ENCODE results near the gene ZNF503.

ZNF503 gene

GRCh38 chr10:75406462-75407223 is 5.1 kb upstream of the ZNF503 start:
- DNase-seq (ENCODE audit: low read depth) = no peak

- DNase-seq (ENCODE audit: low read depth) = no peak
Observed at GRCh38 chr10:75405598-75406461, 4.3 kb upstream of the ZNF503 start.

- peak; percentile 5 for DNase-seq (ENCODE audit: low read depth)
Observed at GRCh38 chr10:75404815-75405597, 3.4 kb upstream of the ZNF503 start.

- no peak for DNase-seq (ENCODE audit: low read depth)
Observed at GRCh38 chr10:75403939-75404814, 2.6 kb upstream of the ZNF503 start.

GRCh38 chr10:75403144-75403938 is 1.8 kb upstream of the ZNF503 start:
- DNase-seq (ENCODE audit: low read depth) = peak; percentile 8

- peak; percentile 6 for DNase-seq (ENCODE audit: low read depth)
Observed at GRCh38 chr10:75402486-75403143, 1.1 kb upstream of the ZNF503 start.

GRCh38 chr10:75400771-75401568 is 594 bp downstream of the ZNF503 start:
- peak; percentile 77 for DNase-seq (ENCODE audit: low read depth)

GRCh38 chr10:75400163-75400770 is 1.3 kb downstream of the ZNF503 start:
- peak; percentile 59 for DNase-seq (ENCODE audit: low read depth)

- peak; percentile 75 for DNase-seq (ENCODE audit: low read depth)
Observed at GRCh38 chr10:75399461-75400162, 2.0 kb downstream of the ZNF503 start.

- peak; percentile 41 for DNase-seq (ENCODE audit: low read depth)
Observed at GRCh38 chr10:75398692-75399460, 2.7 kb downstream of the ZNF503 start.

GRCh38 chr10:75398200-75398691 is 3.3 kb downstream of the ZNF503 start:
- no peak for DNase-seq (ENCODE audit: low read depth)

GRCh38 chr10:75397496-75398199 is 3.9 kb downstream of the ZNF503 start:
- no peak for DNase-seq (ENCODE audit: low read depth)

GRCh38 chr10:75396631-75397495 is 4.7 kb downstream of the ZNF503 start:
- no peak for DNase-seq (ENCODE audit: low read depth)

- peak; percentile 51 for DNase-seq (ENCODE audit: low read depth)
Observed at GRCh38 chr10:75395932-75396630, 5.5 kb downstream of the ZNF503 start.

All from fibroblast of gingiva (primary cell).